CD4-positive, alpha-beta memory T cell (primary cell): ENCODE data around the gene UQCRHL. TPM values are rescaled to one million over a fixed set of nuclear protein-coding genes. Genes with fewer than 3 reads are reported as not detected.

Experiments
- CTCF ChIA-PET: fragments of 350-600 bp; sonication (Branson Sonifier 250); formaldehyde crosslinking; loops from one replicate; lab custom pipeline; 2021; ENCODE audit warnings: inconsistent platforms; ENCODE audit not compliant: partially characterized antibody; lab: Charles Lee
- POLR2A ChIA-PET: fragments of 350-600 bp; sonication (Branson Sonifier 250); formaldehyde crosslinking; loops from one replicate; lab custom pipeline; 2021; ENCODE audit not compliant: partially characterized antibody; lab: Charles Lee
- DNase-seq, 5 donors: peaks; one replicate each; pipeline versions ENCODE4 v3.0.0 to v3.0.0-alpha.2; 2020 to 2022; ENCODE audit warnings: mixed read lengths in 1 of 5
- H3K27ac ChIP-seq: one replicate; pipeline ENCODE4 v1.7.0; 2013; ENCODE audit warnings: low read depth, low read length
- H3K27me3 ChIP-seq: 2 replicates; pipeline ENCODE4 v1.7.0; 2013; ENCODE audit warnings: mild to moderate bottlenecking, low read length, moderate library complexity; ENCODE audit not compliant: insufficient read depth
- H3K36me3 ChIP-seq: 2 replicates; pipeline ENCODE4 v1.7.0; 2013; ENCODE audit warnings: mild to moderate bottlenecking, low read length, moderate library complexity; ENCODE audit not compliant: insufficient read depth
- H3K4me1 ChIP-seq: 2 replicates; pipeline ENCODE4 v1.7.0; 2013; ENCODE audit warnings: mild to moderate bottlenecking, low read length, moderate library complexity; ENCODE audit not compliant: insufficient read depth
- H3K4me3 ChIP-seq, 2 donors: one replicate each; pipeline ENCODE4 v1.7.0; 2013; ENCODE audit warnings: low read length in 2 of 2, mild to moderate bottlenecking in 1 of 2
- H3K9me3 ChIP-seq, 2 donors: one replicate each; pipeline ENCODE4 v1.7.0; 2013; ENCODE audit warnings: low read length in 2 of 2, control low read depth in 1 of 2; ENCODE audit not compliant: control insufficient read depth in 1 of 2
- H3K27ac Mint-ChIP-seq, 7 donors: one replicate each; pipeline ENCODE4 v1.8.0; 2020 to 2021; ENCODE audit warnings: mixed read lengths in 7 of 7, mild to moderate bottlenecking in 6 of 7, inconsistent platforms in 3 of 7, moderate library complexity in 3 of 7
- H3K27me3 Mint-ChIP-seq, 2 donors: one replicate each; pipeline ENCODE4 v1.8.0; 2020 to 2021; ENCODE audit warnings: mixed read lengths in 2 of 2
- H3K36me3 Mint-ChIP-seq, 2 donors: one replicate each; pipeline ENCODE4 v1.8.0; 2020 to 2021; ENCODE audit warnings: mixed read lengths in 2 of 2, inconsistent platforms in 1 of 2, mild to moderate bottlenecking in 1 of 2
- H3K4me1 Mint-ChIP-seq, 4 donors: one replicate each; pipeline ENCODE4 v1.8.0; 2020 to 2021; ENCODE audit warnings: mixed read lengths in 4 of 4, mild to moderate bottlenecking in 1 of 4
- H3K4me3 Mint-ChIP-seq, 8 donors: one replicate each; pipeline ENCODE4 v1.8.0; 2020 to 2021; ENCODE audit warnings: mixed read lengths in 8 of 8, mild to moderate bottlenecking in 7 of 8, moderate library complexity in 6 of 8, inconsistent platforms in 3 of 8
- H3K9me3 Mint-ChIP-seq, 8 donors: one replicate each; pipeline ENCODE4 v1.8.0; 2020 to 2021; ENCODE audit warnings: mixed read lengths in 8 of 8, mild to moderate bottlenecking in 5 of 8, inconsistent platforms in 3 of 8, moderate library complexity in 1 of 8
- intact Hi-C: fragments of 100-400 bp; cut with micrococcal nuclease; formaldehyde crosslinking; loops from one replicate; pipeline ENCODE4 v1.15.1; 2023
- polyA plus RNA-seq, 2 donors: library from polyadenylated mRNA; unstranded; fragments of 300-500 nt; fragmentation: Illumina TruSeq; gene quantifications; one replicate each; pipeline ENCODE4 v1.2.3, GENCODE V29; 2021
- total RNA-seq, 2 experiments: library from RNA; stranded (reverse); gene quantifications; one replicate each; pipeline ENCODE4 v1.2.3, GENCODE V29; 2021

Gene UQCRHL
- total and polyA plus RNA-seq, 4 experiments from 2014 or later = 0.26 to 1.7 (median 1.1) TPM

DNA sequence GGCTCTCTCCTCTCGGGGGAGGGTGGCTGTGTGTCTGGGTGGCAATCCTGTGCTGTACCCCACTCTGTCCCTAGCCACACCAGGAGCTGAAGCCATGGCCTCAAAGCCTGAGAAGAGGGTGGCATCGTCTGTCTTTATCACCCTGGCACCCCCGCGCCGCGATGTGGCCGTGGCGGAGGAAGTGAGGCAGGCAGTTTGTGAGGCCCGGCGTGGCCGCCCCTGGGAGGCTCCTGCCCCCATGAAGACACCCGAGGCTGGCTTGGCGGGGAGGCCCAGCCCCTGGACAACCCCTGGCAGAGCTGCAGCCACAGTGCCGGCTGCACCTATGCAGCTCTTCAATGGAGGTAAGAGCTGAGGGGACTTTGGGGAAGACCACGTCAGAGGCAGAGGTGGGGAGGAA, 42.6 kb downstream of the UQCRHL start:
- H3K4me3 Mint-ChIP-seq = no peak overlapping the region
- no peaks in the 10 kb centered on the region for H3K4me1 ChIP-seq
- POLR2A ChIA-PET = no interaction called here
- no peaks in the 10 kb centered on the region for H3K27me3 ChIP-seq
- H3K27me3 Mint-ChIP-seq = peaks cover 7 to 17% of the 10 kb centered on the region in 2 donors
- no peaks in the 10 kb centered on the region for H3K9me3 Mint-ChIP-seq
- H3K27ac Mint-ChIP-seq = peak overlapping the region in 1 of 7 donors; percentile 73
- no peak for DNase-seq
- no peaks in the 10 kb centered on the region for H3K36me3 ChIP-seq
- no peaks in the 10 kb centered on the region for H3K9me3 ChIP-seq
- H3K4me3 ChIP-seq = no peak overlapping the region
- no peak overlapping the region for H3K27ac ChIP-seq
- CTCF ChIA-PET = no interaction called here
- H3K4me1 Mint-ChIP-seq = no peaks in the 10 kb centered on the region
- H3K36me3 Mint-ChIP-seq = no peaks in the 10 kb centered on the region
- intact Hi-C loops = no loop called here

DNA sequence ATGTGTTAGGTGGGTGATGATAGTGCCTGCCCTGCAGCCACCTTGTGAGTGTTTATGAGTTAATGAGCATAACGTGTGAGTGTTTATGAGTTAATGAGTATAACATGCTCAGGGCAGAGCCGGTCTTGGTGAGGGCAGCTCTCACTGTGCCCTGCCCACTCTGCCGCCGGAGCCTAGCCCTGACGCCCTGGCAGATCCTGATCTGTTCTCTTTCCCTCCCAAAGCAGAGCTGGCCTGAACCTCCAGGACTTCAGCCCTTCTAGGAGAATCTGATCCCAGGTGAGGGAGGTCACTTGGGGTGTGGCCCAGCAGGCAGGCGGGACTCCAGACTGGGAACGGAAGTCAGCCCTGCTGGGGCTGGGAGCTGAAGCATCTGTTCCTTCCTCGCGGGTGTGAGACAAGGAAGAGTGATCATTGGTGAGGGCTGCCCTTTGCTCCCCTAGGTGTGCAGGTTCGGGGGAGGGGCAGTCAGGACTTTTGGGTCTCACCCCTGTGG, 43.1 kb downstream of the UQCRHL start:
- Mint-ChIP-seq H3K36me3 (no peaks in the 10 kb centered on the region), H3K27ac (no peak overlapping the region), H3K27me3 (peaks cover 8 to 22% of the 10 kb centered on the region in 2 donors), H3K4me1 (peaks cover 0 to 3% (median under 1%) of the 10 kb centered on the region in 4 donors), H3K9me3 (no peaks in the 10 kb centered on the region), H3K4me3 (no peak overlapping the region)
- H3K27ac ChIP-seq = no peak overlapping the region
- DNase-seq = no peak
- CTCF ChIA-PET = no interaction called here
- intact Hi-C loops = no loop called here
- POLR2A ChIA-PET = no interaction called here
- H3K36me3 ChIP-seq = no peaks in the 10 kb centered on the region
- peaks cover 1% of the 10 kb centered on the region for H3K4me1 ChIP-seq
- no peaks in the 10 kb centered on the region for H3K9me3 ChIP-seq
- no peak overlapping the region for H3K4me3 ChIP-seq
- no peaks in the 10 kb centered on the region for H3K27me3 ChIP-seq

DNA sequence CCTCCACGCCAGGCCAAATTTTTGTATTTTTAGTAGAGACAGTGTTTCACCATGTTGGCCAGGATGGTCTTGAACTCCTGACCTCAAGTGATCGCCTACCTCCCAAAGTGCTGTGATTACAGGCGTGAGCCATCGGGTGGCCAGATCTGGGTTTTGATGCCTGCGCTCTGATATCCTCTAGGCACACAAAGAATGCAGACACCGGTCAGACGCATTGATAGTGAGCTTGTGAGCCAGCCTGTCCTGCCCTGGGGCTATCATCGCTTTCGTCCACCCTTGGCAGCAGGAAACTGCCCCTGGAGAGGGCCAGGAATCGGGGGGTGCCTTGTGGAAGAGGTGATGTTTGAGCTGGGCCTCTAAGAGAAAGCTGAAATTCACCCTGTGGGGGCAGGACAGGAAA, 44.9 kb downstream of the UQCRHL start:
- CTCF ChIA-PET = no interaction called here
- Mint-ChIP-seq H3K9me3 (no peaks in the 10 kb centered on the region), H3K4me3 (no peak overlapping the region), H3K27me3 (peaks cover 11 to 25% of the 10 kb centered on the region in 2 donors), H3K4me1 (peaks cover 0 to 7% (median 4%) of the 10 kb centered on the region in 4 donors), H3K36me3 (no peaks in the 10 kb centered on the region), H3K27ac (no peak overlapping the region)
- no peak for DNase-seq
- H3K27me3 ChIP-seq = no peaks in the 10 kb centered on the region
- H3K4me3 ChIP-seq = no peak overlapping the region
- POLR2A ChIA-PET = no interaction called here
- no peaks in the 10 kb centered on the region for H3K36me3 ChIP-seq
- no peaks in the 10 kb centered on the region for H3K9me3 ChIP-seq
- peaks cover 12% of the 10 kb centered on the region for H3K4me1 ChIP-seq
- intact Hi-C loops = no loop called here
- H3K27ac ChIP-seq = no peak overlapping the region

DNA sequence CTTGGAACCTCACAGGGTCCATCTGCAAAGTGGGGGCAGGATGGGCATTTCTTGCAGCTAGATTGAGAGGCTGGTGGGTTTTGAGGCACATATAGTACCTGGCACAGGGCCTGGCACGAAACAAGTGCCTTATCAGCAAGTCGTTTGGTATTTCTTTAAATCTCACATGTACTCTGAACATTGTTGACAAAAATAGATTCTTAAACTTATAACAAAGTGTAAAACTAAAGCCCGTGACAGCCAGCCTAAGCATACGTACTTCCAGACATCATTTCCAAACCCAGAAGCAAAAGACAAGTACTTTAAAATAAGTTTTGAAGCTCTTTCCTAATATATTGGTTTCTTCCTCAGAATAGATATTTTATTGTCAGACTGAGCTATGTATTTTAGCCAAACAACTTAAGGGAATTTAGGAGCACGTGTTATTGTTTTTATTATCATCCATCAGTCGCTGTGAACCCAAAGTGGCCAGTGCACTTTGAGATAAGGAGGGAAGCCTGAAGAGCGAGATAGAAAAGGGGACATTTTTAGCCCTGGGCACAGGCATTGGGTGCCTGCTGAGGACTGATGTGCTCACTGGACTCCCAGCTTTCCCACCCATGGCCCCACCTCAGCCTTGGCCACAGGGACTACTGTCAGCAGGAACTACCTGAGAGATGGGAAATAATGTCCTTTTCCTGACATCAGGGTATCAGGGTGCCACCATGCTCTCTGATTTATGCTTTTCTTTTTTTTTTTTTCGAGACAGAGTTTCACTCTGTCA, 45.9 kb downstream of the UQCRHL start:
- H3K9me3 Mint-ChIP-seq = peaks cover 0 to 2% (median 0%) of the 10 kb centered on the region in 8 donors
- H3K4me1 Mint-ChIP-seq = peaks cover under 1 to 17% (median 9%) of the 10 kb centered on the region in 4 donors
- H3K4me3 ChIP-seq = no peak overlapping the region
- peaks cover 14 to 31% of the 10 kb centered on the region in 2 donors for H3K27me3 Mint-ChIP-seq
- ChIA-PET POLR2A (no interaction called here), CTCF (no interaction called here)
- no peak for DNase-seq
- no peak overlapping the region for H3K27ac Mint-ChIP-seq
- no peaks in the 10 kb centered on the region for H3K36me3 Mint-ChIP-seq
- intact Hi-C loops = no loop called here
- H3K27ac ChIP-seq = no peak overlapping the region
- H3K4me3 Mint-ChIP-seq = peak overlapping the region in 1 of 8 donors; percentile 5
- peaks cover 4% of the 10 kb centered on the region for H3K27me3 ChIP-seq
- H3K4me1 ChIP-seq = peaks cover 16% of the 10 kb centered on the region
- H3K36me3 ChIP-seq = no peaks in the 10 kb centered on the region
- H3K9me3 ChIP-seq = no peaks in the 10 kb centered on the region

DNA sequence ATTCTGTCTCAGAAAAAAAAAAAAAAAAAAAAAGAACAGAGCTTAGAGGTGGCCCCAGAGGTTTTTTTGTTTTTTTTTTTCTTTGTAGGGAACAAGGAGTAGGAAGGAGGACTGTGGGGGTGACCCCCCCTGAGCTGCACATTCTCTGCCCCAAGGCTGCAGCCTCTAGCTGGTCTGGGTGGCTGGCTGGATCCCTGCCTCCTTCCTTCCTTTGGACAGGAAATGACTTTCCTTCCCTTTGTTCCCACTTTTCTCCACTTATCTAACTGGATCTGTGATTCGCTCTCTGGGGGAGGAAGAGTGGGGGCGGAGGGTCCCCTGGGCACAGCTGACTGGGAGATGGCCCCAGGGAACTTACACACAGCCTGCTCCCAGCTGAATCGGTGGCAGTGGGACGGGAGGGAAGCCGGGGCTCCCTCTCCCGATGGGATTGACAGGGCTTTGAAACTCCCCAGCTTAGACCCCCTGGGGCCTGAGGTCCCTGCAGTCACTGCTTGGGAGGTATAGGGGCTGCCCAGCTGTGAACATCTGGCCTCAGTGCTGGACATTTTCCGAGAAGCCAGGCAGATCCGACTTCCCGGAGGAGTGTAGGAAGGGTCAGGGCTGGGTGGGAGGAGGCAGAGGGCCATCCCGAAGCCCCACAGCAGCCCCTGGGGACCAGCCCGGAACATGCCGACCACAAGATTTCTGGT, 46.8 kb downstream of the UQCRHL start:
- H3K36me3 Mint-ChIP-seq = no peaks in the 10 kb centered on the region
- no peak for DNase-seq
- peaks cover 21% of the 10 kb centered on the region for H3K4me1 ChIP-seq
- peak overlapping the region in 1 of 8 donors; percentile 5 for H3K4me3 Mint-ChIP-seq
- H3K4me1 Mint-ChIP-seq = peaks cover 6 to 23% (median 14%) of the 10 kb centered on the region in 4 donors
- H3K4me3 ChIP-seq = no peak overlapping the region
- H3K9me3 ChIP-seq = no peaks in the 10 kb centered on the region
- ChIA-PET POLR2A (no interaction called here), CTCF (interaction anchor here (1.2 kb wide), 1 partner anchor 31 kb away, joined by 5 read pairs; no protein-coding TSS in a partner anchor)
- peaks cover 16 to 36% of the 10 kb centered on the region in 2 donors for H3K27me3 Mint-ChIP-seq
- H3K9me3 Mint-ChIP-seq = peaks cover 0 to 2% (median 0%) of the 10 kb centered on the region in 8 donors
- H3K27ac Mint-ChIP-seq = no peak overlapping the region
- no peaks in the 10 kb centered on the region for H3K36me3 ChIP-seq
- peaks cover 4% of the 10 kb centered on the region for H3K27me3 ChIP-seq
- intact Hi-C loops = no loop called here
- H3K27ac ChIP-seq = no peak overlapping the region

DNA sequence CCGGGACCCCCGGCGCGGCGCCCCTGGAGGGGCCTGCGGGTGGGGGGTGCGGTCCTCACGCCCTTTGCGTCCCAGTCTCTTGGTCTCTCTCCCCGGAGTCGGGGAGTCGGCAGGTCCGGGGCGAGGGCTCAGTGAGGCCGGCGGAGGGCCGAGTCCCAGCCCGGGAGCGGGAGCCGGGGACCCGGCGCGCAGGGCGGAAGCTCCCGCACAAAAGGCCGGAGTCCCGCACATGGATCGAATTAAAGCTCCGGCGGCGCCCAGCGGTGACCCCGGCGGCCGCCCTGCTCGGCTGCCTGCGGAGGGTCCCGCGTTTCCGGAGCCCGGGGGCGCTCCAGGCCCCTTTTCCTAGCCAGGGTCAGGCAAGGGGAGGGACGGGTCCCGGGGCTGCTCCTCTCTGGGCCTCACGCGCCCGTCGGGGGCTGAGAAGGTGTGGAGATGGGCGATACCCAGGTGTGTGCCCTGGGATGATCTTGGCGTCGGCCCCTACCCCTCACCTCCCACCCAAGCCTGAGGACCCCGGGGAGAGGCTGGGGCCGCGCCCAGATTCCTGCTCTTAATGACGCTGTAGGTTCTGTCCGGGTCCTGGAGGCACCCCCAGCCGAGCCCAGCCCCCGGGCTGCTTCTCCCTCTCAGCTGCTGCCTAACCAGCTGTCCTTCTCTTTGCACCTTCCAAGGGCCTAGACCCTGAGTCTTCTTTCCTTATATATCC, 48.3 kb downstream of the UQCRHL start:
- Histone ChIP-seq H3K9me3 (no peaks in the 10 kb centered on the region), H3K27ac (no peak overlapping the region), H3K36me3 (no peaks in the 10 kb centered on the region), H3K4me3 (no peak overlapping the region), H3K27me3 (peaks cover 4% of the 10 kb centered on the region), H3K4me1 (peaks cover 21% of the 10 kb centered on the region)
- intact Hi-C loops = no loop called here
- ChIA-PET POLR2A (no interaction called here), CTCF (no interaction called here)
- Mint-ChIP-seq H3K4me3 (peak overlapping the region in 7 of 8 donors; percentile 24 to 57 (median 54)), H3K9me3 (peaks cover 0 to 2% (median 0%) of the 10 kb centered on the region in 8 donors), H3K4me1 (peaks cover 6 to 23% (median 14%) of the 10 kb centered on the region in 4 donors), H3K27me3 (peaks cover 16 to 37% of the 10 kb centered on the region in 2 donors), H3K36me3 (no peaks in the 10 kb centered on the region), H3K27ac (no peak overlapping the region)
- DNase-seq = no peak
